Gastrocnemius medialis (tissue), 4 donors: Measurements from ENCODE around the gene SNX14. TPM values are rescaled to one million over a fixed set of nuclear protein-coding genes. Genes with fewer than 3 reads are reported as not detected.

Experiments used
- ATAC-seq, 2 donors: fragments of 150-250 bp; one replicate each; pipeline ENCODE4 v1.9.1; 2016
- DNase-seq, 2 donors: peaks; one replicate each; pipeline ENCODE4 v3.0.0-alpha.2; 2019
- H3K27ac ChIP-seq, 4 donors: fragments of 200-600 bp; sonication (generic); 1 replicate in 1 of 4; 2 replicates in 3 of 4; pipeline ENCODE4 v1.5.1; 2016 to 2018; ENCODE audit warnings: mild to moderate bottlenecking in 2 of 4, moderate library complexity in 1 of 4
- H3K27me3 ChIP-seq, 3 donors: fragments of 200-600 bp; sonication (generic) in 2 of 3; 1 replicate in 1 of 3; 2 replicates in 2 of 3; pipeline versions ENCODE4 v1.5.1 to v1.6.0; 2016 to 2019; ENCODE audit warnings: mild to moderate bottlenecking in 1 of 3, moderate library complexity in 1 of 3
- H3K36me3 ChIP-seq, 2 donors: fragments of 200-600 bp; sonication (generic) in 1 of 2; one replicate each; pipeline ENCODE4 v1.5.1; 2017 to 2018
- H3K4me1 ChIP-seq, 2 donors: fragments of 200-600 bp; sonication (generic) in 1 of 2; one replicate each; pipeline ENCODE4 v1.5.1; 2016 to 2017; ENCODE audit warnings: mild to moderate bottlenecking in 2 of 2
- H3K4me3 ChIP-seq, 4 donors: fragments of 200-600 bp; sonication (generic) in 3 of 4; 1 replicate in 1 of 4; 2 replicates in 3 of 4; pipeline ENCODE4 v1.5.1; 2016 to 2019; ENCODE audit warnings: mild to moderate bottlenecking in 2 of 4
- H3K9me3 ChIP-seq, 3 donors: fragments of 200-600 bp; sonication (generic) in 2 of 3; 1 replicate in 1 of 3; 2 replicates in 2 of 3; pipeline ENCODE4 v1.5.1; 2016 to 2019
- CTCF ChIP-seq, 5 experiments: fragments of 450-650 bp in 3 of 5; fragments of 200-600 bp in 2 of 5; sonication (generic) in 2 of 5; IDR thresholded peaks in 4 of 5; conservative IDR thresholded peaks in 1 of 5; 1 replicate in 4 of 5; 2 replicates in 1 of 5; pipeline ENCODE4 v1.5.1; 2016 to 2019; ENCODE audit warnings: antibody characterized with exemption in 5 of 5, mild to moderate bottlenecking in 3 of 5, moderate library complexity in 3 of 5
- POLR2A ChIP-seq, 2 donors: fragments of 450-650 bp; IDR thresholded peaks; one replicate each; pipeline ENCODE4 v1.6.1; 2017; ENCODE audit warnings: antibody characterized with exemption in 2 of 2, mild to moderate bottlenecking in 2 of 2, moderate library complexity in 2 of 2
- in situ Hi-C, 4 donors: fragments of 200-750 bp; cut with MboI; loops; one replicate each; pipeline versions ENCODE4 v1.15.0 to v1.8.0; 2017; ENCODE audit warnings: low sequenced_read_pairs in 4 of 4
- intact Hi-C: fragments of 100-400 bp; cut with DNase I; formaldehyde crosslinking; loops from one replicate; pipeline ENCODE4 v1.15.1; 2023; ENCODE audit warnings: low total_unique reads
- total RNA-seq, 4 donors: library from RNA; depleted of rRNA; stranded (reverse); fragments of >200 nt; gene quantifications; one replicate each; pipeline versions ENCODE4 v1.1.0 to v1.2.3, GENCODE V29; 2016

Gene SNX14
- total RNA-seq, 4 donors from 2014 or later: 16.0 to 38.5 (median 24.7) TPM

DNA sequence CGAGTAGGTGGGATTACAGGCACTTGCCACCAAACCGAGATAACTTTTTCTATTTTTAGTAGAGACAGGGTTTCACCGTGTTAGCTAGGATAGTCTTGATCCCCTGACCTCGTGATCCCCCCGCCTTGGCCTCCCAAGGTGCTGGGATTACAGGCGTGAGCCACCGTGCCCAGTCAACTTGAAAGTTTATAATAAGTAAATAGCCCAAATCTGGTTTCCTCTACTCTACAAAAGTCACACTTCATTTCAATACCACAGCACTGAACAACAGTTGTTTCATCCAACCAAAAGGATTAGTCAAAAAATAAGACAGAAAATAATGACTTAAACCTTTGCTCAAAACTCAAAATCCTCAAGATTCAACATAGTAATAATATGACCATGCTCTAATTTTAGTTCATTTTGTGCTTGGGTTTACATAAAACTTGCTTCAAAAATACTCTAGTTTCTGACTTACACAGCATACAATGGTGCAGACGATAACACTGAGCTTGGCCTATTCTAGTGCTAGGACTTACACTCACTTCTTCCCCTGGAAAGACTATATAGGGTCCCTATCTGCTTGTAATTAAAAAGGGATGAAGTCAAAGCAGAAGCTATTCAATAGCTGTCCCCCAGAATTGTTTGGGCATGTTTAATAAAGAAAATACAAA, 87.1 kb downstream of the SNX14 start:
- no peaks in the 10 kb centered on the region for H3K27me3 ChIP-seq
- H3K4me3 ChIP-seq: no peak overlapping the region
- in situ Hi-C loops: no loop called here
- H3K27ac ChIP-seq: no peak overlapping the region
- ATAC-seq (no peak), DNase-seq (no peak)
- peaks cover 0 to 56% of the 10 kb centered on the region in 2 donors for H3K36me3 ChIP-seq
- intact Hi-C loops: no loop called here
- H3K9me3 ChIP-seq: no peaks in the 10 kb centered on the region
- H3K4me1 ChIP-seq: no peaks in the 10 kb centered on the region
- TF ChIP-seq CTCF (IDR thresholded peaks at IDR 0.05 in 4 of 5, conservative IDR thresholded peaks at IDR 0.05 in 1 of 5) (no peak), POLR2A (IDR thresholded peaks at IDR 0.05) (no peak)

DNA sequence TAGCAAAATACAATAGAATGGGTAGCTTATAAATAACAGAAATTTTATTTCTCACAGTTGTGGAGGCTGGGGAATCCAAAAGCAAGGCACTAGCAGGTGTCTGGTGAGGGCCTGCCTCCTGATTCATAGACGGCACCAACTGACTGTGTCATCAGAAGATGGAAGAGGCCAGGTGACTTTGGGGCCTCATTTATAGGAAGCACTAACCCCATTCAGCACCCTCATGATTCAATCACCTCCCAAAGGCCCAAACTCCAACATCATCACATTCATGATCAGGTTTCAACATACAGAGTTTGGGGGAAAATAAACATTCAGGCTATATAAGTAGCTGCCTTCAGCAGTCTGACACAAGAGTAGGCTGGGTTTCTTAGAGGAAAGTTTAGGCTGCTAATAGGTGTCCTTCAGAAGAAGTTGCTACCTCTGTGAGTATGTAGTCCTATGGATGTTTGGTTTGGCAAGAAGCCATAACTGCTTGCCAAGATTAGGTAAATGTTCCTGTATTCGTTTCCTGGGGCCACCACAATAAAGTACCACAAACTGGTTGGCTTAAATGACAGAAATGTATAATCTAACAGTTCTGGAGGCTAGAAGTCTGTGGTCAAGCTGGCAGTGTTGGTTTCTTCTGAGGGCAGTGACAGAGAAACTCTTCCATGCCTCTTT, 94.9 kb downstream of the SNX14 start:
- in situ Hi-C loops (no loop called here), intact Hi-C loops (no loop called here)
- H3K36me3 ChIP-seq: no peaks in the 10 kb centered on the region

GRCh38 chr6:85496856-85497255, 96.8 kb downstream of the SNX14 start:
- DNase-seq (no peak), ATAC-seq (no peak)
- in situ Hi-C loops: no loop called here
- Histone ChIP-seq H3K9me3 (no peaks in the 10 kb centered on the region), H3K36me3 (no peaks in the 10 kb centered on the region), H3K27me3 (no peaks in the 10 kb centered on the region), H3K4me1 (no peaks in the 10 kb centered on the region), H3K4me3 (no peak overlapping the region), H3K27ac (no peak overlapping the region)
- intact Hi-C loops: no loop called here
- TF ChIP-seq CTCF (IDR thresholded peaks at IDR 0.05 in 4 of 5, conservative IDR thresholded peaks at IDR 0.05 in 1 of 5) (no peak), POLR2A (IDR thresholded peaks at IDR 0.05) (no peak)

More for the DNA sequence above, 94.9 kb downstream of the SNX14 start:
- Histone ChIP-seq H3K27ac (no peak overlapping the region), H3K4me3 (no peak overlapping the region), H3K27me3 (no peaks in the 10 kb centered on the region), H3K4me1 (no peaks in the 10 kb centered on the region), H3K9me3 (no peaks in the 10 kb centered on the region)
- ATAC-seq (no peak), DNase-seq (no peak)
- TF ChIP-seq CTCF (IDR thresholded peaks at IDR 0.05 in 4 of 5, conservative IDR thresholded peaks at IDR 0.05 in 1 of 5): no peak
- no peak for TF ChIP-seq POLR2A (IDR thresholded peaks at IDR 0.05)

DNA sequence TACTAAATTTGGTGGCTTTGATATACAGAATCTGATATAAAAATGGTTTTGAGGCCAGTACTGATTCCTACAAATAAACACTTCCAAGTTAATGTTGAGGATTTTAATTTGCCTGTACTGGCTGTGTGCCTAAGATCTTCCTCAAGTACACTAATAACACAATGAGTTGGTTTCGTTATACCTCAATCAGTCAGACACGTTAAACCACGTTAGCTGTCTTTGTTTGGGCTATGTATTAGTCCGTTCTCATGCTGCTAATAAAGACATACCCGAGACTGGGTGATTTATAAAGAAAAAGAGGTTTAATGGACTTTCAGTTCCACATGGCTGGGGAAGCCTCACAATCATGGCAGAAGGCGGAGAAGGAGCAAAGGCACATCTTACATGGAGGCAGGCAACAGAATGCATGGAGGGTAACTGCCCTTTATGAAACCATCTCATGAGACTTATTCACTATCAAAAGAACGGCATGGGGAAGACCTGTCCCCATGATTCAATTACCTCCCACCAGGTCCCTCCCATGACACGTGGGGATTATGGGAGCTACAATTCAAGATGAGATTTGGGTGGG, 97.6 kb downstream of the SNX14 start:
- intact Hi-C loops: no loop called here
- Histone ChIP-seq H3K4me3 (no peak overlapping the region), H3K36me3 (no peaks in the 10 kb centered on the region), H3K27me3 (no peaks in the 10 kb centered on the region), H3K4me1 (no peaks in the 10 kb centered on the region), H3K27ac (no peak overlapping the region), H3K9me3 (no peaks in the 10 kb centered on the region)
- no peak for TF ChIP-seq POLR2A (IDR thresholded peaks at IDR 0.05)
- no peak for TF ChIP-seq CTCF (IDR thresholded peaks at IDR 0.05 in 4 of 5, conservative IDR thresholded peaks at IDR 0.05 in 1 of 5)
- no peak for ATAC-seq
- DNase-seq: no peak
- in situ Hi-C loops: no loop called here
